KBM-7 (cell line): ENCODE data around the gene BHLHE23.

Experiments used
- DNase-seq: peaks from one replicate; pipeline ENCODE4 v3.0.0-alpha.2; 2015
- in situ Hi-C: fragments of 300-500 bp; cut with MboI; formaldehyde crosslinking; loops from 2 replicates; pipeline ENCODE4 v1.14.3; 2020; ENCODE audit warnings: low sequenced_read_pairs, low pct_unique_long_range_greater_than_20kb, mixed read lengths

The BHLHE23 gene

DNA sequence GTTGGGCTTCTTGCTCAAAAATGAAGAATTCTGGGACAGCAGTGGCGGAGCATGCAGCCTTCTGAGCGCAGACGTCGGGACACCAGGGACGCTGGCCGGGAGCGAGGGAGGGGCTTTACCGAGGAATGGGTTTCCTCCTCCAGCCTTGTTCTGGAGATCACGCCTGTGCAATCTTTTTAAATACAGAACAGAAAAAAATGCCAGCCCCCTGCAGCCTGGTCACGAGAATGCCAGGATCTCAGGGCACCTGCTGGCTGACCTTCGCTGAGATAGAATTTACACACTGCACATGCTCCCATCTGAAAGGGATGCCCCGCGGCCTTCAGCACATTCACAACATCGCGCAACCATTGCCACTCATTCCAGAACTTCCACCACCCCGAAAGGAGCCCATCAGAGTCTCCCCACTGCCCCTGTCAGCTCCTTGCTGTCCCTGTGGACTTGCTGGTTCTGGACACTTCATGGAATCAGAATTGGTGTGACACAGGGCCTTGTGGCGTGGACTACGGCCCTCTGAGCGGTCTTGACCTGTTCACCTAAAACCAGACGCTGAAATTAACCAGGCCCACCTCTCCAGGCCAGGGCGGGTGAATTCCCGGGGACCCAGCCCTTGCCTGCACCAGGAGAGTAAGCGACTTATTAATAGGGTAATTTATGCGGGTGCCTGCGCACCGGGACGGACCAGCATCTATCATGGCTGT, 20.6 kb upstream of the BHLHE23 start:
- in situ Hi-C loops, result no loop called here
- no peak for DNase-seq

GRCh38 chr20:63026582-63027165, 19.9 kb upstream of the BHLHE23 start:
- in situ Hi-C loops, result no loop called here
- no peak for DNase-seq

- in situ Hi-C loops, result no loop called here
- DNase-seq, result peak; percentile 50
These were observed 19.0 kb upstream of the BHLHE23 start for GRCh38 chr20:63025534-63026331.

DNA sequence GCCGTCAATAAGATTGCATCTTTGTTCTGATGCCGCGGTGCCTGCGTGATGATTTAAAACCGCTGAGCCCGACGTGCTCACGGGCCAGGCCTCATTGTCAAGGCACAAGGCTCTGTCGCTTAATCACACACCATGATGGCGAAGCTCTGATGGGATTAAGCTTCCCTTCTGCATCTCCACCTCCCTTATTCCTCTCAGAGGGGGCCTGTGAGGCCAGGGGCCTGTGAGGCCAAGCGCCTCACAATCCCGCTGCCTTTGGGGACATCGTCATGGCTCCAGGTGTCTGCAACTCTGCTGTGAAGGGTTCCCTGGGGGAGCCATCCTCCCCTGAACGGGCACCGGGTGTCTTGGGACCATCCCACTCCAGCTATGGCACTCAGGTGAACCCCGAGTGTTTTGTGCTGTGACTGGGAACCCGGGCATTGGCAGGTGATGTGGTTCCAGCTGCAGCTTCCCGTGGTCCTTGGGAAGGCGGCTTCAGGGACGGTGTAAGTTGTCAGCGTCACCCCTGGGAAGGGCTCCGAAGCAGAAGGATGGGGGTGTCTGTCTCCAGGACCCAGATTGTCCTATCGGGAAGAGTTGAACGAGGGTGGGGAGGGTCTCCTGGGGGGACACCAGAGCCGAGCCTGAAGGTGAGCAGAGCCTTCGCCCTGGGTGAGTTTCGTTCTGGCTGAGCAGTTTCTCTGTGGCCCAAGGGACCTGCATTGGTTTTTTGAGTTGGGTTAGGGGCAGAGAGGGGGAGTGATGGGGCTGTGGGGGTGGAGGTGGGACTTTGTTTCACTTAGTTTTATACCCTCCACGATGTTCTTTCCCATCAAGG, 18.0 kb upstream of the BHLHE23 start:
- DNase-seq, result no peak
- in situ Hi-C loops, result no loop called here

DNA sequence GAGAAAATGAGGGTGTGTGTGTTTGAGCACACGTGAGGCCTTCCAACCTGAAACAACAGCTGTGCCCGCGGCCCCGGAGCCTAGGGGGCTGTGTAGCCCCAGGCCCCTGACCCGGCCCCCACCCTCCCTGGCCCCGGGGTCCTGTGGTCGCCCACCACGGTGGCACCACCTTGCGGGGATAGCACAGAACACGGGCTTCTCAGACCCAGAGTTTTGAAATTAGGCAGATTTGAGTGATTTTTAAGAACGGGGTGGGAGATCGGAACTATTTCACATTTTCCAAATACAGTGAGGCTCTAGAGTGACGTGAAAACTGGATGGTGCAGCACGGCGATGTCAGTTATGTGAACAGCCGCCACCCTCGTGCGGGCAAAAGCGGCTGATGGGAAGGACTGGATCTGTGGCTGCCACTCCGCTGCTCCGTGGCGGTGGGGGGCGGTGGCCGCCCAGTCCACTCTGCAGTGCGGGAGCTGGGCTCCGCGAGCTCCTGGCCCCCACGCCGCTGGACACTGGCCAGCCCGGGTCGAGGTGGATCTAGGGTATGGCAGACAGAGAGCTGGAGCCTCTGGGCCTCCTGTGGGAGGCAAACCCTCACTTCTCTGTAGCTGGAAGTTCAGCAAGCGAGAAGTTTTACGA, 17.3 kb upstream of the BHLHE23 start:
- no peak for DNase-seq
- in situ Hi-C loops, result no loop called here

DNA sequence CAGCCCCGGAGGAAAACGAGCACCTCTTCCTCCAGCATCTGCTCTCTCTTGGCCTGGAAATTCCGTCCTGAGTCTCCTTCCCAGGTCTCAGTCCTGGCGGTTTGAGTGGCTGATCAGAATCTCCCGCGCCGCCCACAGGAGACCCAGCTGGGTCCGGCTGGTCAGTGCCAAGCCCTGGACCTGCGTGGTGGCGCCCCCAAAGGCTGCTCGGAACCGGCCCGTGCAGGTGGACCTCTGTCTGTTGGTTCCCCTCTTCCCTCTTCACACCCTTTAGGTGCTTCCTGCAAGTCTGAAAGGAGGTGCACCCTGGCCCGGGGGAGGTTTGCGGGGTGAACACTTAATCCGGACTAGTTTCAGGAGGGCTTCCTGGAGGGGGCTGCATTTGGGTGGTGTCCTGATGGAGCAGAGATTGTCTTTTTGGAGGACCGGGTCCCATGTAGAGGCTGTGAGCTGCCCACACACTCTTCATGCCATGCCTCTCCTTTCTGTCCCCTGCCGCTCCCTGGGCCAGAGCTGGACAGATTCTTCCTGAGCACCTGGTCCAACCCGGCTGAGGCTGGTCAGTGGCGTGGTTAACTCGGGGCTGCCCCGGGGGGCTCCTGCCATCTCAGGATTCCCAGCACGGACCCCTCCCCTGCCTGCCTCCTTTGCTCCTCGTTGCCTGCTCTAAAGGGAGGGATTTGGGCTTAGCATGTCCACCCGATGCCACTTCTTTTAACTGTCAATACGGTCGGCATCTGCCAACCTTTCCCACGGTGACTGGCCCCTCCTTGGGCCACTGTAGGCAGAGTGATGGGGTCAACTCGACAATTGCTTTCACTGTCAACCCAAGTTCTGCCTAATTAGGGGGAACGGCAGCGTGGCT, 16.5 kb upstream of the BHLHE23 start:
- DNase-seq, result no peak
- in situ Hi-C loops, result no loop called here

DNA sequence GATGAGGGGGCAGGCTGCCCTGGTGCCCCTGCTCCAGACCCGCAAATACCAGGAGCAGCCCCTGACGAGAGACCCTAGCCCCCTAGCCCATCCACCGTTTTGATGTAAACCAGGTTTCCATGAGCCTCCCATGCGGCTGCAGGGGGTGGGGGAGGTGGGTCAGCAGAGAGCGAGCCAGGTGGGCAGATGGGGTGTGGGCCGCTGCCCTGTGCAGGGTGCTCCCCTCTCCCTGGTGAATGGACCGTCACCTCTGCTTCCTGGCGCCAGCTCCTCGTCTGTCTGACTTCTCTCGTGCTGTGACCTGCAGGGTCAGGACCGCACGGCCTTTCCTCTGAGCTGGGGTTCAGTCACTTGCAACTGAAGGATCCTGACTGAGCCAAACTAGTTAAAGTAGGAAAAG, 15.7 kb upstream of the BHLHE23 start:
- DNase-seq, result no peak

GRCh38 chr20:63021356-63022321, 14.9 kb upstream of the BHLHE23 start:
- in situ Hi-C loops, result no loop called here

More for the DNA sequence above, 15.7 kb upstream of the BHLHE23 start:
- in situ Hi-C loops, result no loop called here

GRCh38 chr20:63020681-63021080, 13.9 kb upstream of the BHLHE23 start:
- in situ Hi-C loops, result no loop called here
- DNase-seq, result no peak

More at GRCh38 chr20:63021356-63022321, 14.9 kb upstream of the BHLHE23 start:
- DNase-seq, result no peak

GRCh38 chr20:63017826-63018411, 11.2 kb upstream of the BHLHE23 start:
- in situ Hi-C loops, result no loop called here
- no peak for DNase-seq

DNA sequence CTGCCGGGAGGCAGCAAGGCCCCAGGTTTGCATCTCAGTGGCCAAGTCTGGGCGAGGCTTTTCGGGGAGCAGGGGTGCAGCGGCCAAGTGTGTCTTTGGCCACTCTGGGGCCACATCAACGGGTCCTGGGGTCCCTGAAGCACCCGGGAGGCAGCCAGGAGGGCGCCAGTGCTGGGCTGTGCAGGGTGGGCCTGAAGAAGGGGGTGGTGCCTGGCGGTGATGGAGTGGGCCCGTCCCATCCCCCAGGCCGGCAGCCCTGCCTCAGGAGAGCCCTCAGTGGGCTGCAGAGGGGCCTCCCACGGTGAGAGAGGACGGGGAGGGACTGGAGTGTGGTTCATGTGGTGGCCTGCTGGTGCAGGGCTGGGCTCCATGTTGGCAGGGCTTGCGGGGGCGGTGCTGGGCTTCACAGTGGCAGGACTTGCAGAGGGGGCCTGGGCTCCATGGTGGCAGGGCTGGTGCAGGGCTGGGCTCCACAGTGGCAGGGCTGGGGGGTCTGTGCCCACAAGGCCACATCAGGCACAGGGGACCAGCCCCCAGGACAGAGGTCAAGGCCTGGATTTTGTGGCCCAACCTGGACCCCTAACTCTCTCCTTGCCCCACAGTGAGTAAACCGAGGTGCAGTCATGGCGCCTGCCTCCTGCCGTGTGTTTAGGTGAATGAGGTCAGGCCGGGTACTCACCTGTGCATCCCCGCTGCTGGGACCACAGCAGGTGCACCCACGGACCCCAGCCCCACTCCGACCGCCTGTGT, 10.5 kb upstream of the BHLHE23 start:
- in situ Hi-C loops, result no loop called here
- DNase-seq, result no peak

DNA sequence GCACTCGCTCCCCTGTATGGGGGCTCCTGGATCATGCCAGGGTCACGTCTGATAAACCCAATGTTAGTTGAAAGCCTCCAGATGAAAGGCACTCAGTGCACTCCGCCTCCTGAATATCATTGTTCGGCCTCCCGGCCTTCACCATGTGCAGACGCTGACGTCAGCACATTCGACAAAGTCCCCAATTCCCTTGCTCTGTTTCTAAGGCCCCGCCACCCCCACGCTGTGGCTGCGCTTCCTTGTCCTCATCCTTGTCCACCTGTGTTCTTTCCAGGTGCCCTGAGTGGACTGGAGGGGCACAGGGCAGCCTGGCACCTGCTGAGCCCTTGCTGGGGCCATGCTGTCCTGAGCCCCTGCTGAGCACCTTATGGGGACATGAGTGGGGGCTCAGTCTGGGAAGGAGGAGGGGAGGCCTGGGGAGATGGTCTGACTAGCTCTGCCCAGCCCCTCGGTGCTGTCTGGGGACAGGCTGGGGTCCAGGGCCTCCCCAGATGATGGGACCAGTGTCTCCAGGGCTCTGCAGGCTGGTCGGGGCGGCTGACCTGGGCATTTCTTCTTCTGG, 9.8 kb upstream of the BHLHE23 start:
- in situ Hi-C loops, result no loop called here

DNA sequence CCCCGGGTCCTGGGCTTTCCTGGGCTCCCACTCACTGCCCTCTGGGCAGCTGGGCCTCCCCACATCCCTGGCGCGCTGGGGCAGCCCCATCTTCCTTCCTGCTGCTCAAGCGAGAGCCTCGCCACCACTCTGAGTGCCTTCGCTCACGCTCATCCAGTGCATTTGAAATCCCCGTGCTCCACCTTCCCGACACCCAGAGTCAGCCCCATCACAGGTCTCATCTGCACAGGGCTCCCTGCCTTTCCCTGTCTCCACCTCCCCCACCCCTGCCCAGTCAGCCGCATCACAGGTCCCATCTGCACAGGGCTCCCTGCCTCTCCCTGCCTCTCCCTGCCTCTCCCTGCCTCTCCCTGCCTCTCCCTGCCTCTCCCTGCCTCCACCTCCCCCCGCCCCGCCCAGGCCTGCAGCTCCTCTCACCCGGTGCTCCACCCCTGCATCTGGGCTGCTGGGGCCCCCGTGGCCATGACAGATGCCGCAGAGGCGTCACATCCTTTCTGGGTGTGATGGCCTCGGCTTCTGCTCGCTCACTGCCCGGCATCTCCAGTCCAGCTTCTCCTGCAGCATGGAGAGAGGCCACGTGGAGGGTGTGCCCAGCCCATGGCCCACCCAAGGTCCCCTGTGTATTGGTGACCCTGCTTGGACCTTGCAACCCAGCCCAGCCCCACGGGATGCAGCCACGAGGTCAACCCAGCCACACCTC, 9.0 kb upstream of the BHLHE23 start:
- in situ Hi-C loops, result no loop called here
- no peak for DNase-seq

More for the DNA sequence above, 9.8 kb upstream of the BHLHE23 start:
- no peak for DNase-seq

GRCh38 chr20:63015147-63015661, 8.4 kb upstream of the BHLHE23 start:
- no peak for DNase-seq
- in situ Hi-C loops, result no loop called here

- no peak for DNase-seq
- in situ Hi-C loops, result no loop called here
These were observed 7.9 kb upstream of the BHLHE23 start for GRCh38 chr20:63014710-63015109.
